Muscle layer of colon (tissue), 2 donors: ENCODE results near the gene INTS11.

ENCODE experiments used
- H3K27ac ChIP-seq: one replicate; pipeline ENCODE4 v1.7.0; 2013; ENCODE audit warnings: low read depth, mild to moderate bottlenecking, low read length, moderate library complexity
- H3K27me3 ChIP-seq, 2 donors: one replicate each; pipeline ENCODE4 v1.7.0; 2013; ENCODE audit warnings: low read length in 2 of 2, mild to moderate bottlenecking in 2 of 2; ENCODE audit not compliant: insufficient read depth in 2 of 2, control insufficient read depth in 1 of 2
- H3K36me3 ChIP-seq: one replicate; pipeline ENCODE4 v1.7.0; 2013; ENCODE audit warnings: mild to moderate bottlenecking, low read length; ENCODE audit not compliant: insufficient read depth
- H3K4me1 ChIP-seq: one replicate; pipeline ENCODE4 v1.7.0; 2013; ENCODE audit warnings: mild to moderate bottlenecking, low read length; ENCODE audit not compliant: insufficient read depth
- H3K4me3 ChIP-seq, 2 donors: one replicate each; pipeline ENCODE4 v1.7.0; 2013; ENCODE audit warnings: low read length in 2 of 2, low read depth in 1 of 2, mild to moderate bottlenecking in 1 of 2, moderate library complexity in 1 of 2
- H3K9ac ChIP-seq: one replicate; pipeline ENCODE4 v1.7.0; 2013; ENCODE audit warnings: low read length
- H3K9me3 ChIP-seq: one replicate; pipeline ENCODE4 v1.7.0; 2013; ENCODE audit warnings: mild to moderate bottlenecking, low read length
- donor health status: abdominal sarcoma.
- donor health status: Adenocarcinoma of cecum.

The INTS11 gene

GRCh38 chr1:1306070-1306660 is 18.3 kb downstream of the INTS11 start:
- Histone ChIP-seq H3K4me3 (peak overlapping the region; percentile 40 to 85), H3K27me3 (no peaks in the 10 kb centered on the region), H3K4me1 (peaks cover 26% of the 10 kb centered on the region), H3K9me3 (no peaks in the 10 kb centered on the region), H3K27ac (peak overlapping the region; percentile 75), H3K36me3 (peaks cover 9% of the 10 kb centered on the region), H3K9ac (peak overlapping the region; percentile 4)

GRCh38 chr1:1305300-1306069 is 19.0 kb downstream of the INTS11 start:
- no peaks in the 10 kb centered on the region for H3K9me3 ChIP-seq
- no peaks in the 10 kb centered on the region for H3K27me3 ChIP-seq
- peak overlapping the region; percentile 40 to 85 for H3K4me3 ChIP-seq
- H3K9ac ChIP-seq, result peak overlapping the region; percentile 22
- peaks cover 6% of the 10 kb centered on the region for H3K36me3 ChIP-seq
- peaks cover 26% of the 10 kb centered on the region for H3K4me1 ChIP-seq
- peak overlapping the region; percentile 75 for H3K27ac ChIP-seq

DNA sequence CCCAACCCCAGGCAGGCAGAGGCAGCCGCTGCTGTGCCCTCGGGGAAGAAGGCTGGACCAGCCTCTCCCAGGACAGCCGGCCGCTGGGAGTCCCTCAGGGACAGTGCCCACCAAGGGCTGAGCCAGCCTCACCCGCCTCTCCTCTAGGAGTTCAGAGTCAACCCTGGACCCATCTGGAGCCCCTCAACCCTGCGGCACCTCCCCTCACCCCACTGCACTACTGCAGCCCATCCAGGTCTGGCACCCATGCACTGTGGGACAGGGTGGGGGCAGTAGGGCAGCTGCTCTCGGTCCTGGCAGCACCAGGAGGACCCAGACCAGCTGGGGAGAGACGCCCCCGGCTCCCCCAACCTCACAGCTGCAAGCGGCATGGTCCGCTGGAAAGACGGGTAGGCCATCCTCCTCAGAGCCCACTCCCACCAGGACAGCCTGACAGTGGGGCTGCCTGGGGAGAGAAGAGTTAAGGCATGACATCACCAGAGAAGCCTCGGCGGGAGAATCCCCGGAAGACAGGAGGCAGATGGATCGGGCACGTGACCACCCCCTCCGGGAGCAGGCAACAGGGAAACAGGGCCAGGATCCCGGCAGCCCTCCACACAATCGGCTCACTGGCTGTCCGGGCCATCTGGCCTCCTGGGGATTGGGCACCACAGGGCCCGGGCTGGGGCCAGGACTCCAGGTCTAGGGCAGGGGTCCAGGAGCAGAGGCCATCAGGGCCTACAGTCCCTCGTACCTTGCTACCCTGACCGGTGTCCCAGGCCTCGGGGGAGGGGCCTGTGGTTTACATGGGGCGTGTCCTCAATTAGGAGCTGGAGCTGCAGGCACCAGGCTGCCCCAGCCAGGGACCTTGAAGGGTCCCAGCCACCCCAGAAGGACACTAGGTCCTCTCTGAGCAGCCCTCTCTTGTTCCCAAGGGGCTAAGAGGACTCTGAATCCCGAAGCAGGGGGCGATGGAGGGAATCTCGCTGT is 19.8 kb downstream of the INTS11 start:
- Histone ChIP-seq H3K9ac (peak overlapping the region; percentile 60), H3K9me3 (no peaks in the 10 kb centered on the region), H3K36me3 (no peaks in the 10 kb centered on the region), H3K4me3 (peak overlapping the region; percentile 47 to 85), H3K27ac (peak overlapping the region; percentile 75), H3K27me3 (no peaks in the 10 kb centered on the region), H3K4me1 (peaks cover 23% of the 10 kb centered on the region)

DNA sequence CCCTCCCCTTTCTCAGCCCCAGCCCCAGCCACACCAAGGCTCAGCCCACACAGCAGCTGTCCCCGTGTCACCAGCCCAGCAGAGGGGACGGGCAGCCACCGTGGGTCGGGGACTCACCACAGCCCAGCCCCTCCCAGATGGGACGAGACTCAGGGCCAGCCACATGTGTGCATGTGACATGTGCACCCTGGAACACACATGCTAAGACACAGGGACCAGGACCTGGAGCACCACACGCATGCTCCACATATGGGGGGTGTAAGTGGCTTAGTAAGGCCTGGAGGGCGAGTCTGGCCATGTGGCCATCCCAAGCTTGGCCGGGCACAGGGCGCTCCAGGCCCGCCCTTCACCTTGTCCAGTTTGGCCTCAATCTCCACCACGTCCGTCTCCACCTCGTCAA is 20.7 kb downstream of the INTS11 start:
- Histone ChIP-seq H3K27ac (peak overlapping the region; percentile 14), H3K4me3 (peak overlapping the region in 1 of 2 donors; percentile 85), H3K9me3 (no peaks in the 10 kb centered on the region), H3K9ac (no peak overlapping the region), H3K4me1 (peaks cover 22% of the 10 kb centered on the region), H3K36me3 (no peaks in the 10 kb centered on the region), H3K27me3 (no peaks in the 10 kb centered on the region)

GRCh38 chr1:1302951-1303509 is 21.4 kb downstream of the INTS11 start:
- no peak overlapping the region for H3K27ac ChIP-seq

GRCh38 chr1:1302006-1302430 is 22.4 kb downstream of the INTS11 start:
- peaks cover 22% of the 10 kb centered on the region for H3K4me1 ChIP-seq
- H3K27ac ChIP-seq, result no peak overlapping the region
- no peaks in the 10 kb centered on the region for H3K36me3 ChIP-seq
- H3K9ac ChIP-seq, result no peak overlapping the region
- H3K27me3 ChIP-seq, result no peaks in the 10 kb centered on the region
- no peaks in the 10 kb centered on the region for H3K9me3 ChIP-seq
- H3K4me3 ChIP-seq, result no peak overlapping the region

More at GRCh38 chr1:1302951-1303509, 21.4 kb downstream of the INTS11 start:
- Histone ChIP-seq H3K9me3 (no peaks in the 10 kb centered on the region), H3K27me3 (no peaks in the 10 kb centered on the region), H3K36me3 (no peaks in the 10 kb centered on the region), H3K4me1 (peaks cover 22% of the 10 kb centered on the region), H3K9ac (no peak overlapping the region), H3K4me3 (no peak overlapping the region)

DNA sequence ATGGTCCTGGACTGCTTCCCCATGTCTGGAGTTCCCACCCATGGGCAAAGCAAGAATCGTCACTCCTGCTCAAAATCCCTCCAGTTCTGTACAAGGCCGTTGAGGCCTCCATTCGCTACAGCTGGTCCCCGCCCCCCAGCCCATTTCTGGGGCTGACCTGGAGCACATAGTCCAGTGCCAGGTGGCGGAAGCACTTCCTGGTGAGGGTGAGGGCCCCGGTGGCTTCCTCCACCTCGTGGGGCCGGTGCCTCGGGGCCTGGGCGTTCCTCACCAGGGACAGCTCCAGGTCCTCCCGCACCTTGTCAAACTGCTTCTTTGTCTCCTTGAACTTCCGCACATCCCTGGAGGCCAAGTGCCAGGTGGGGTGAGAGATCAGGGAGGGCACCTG is 24.1 kb downstream of the INTS11 start:
- Histone ChIP-seq H3K4me1 (peaks cover 6% of the 10 kb centered on the region), H3K9me3 (no peaks in the 10 kb centered on the region), H3K4me3 (no peak overlapping the region), H3K27me3 (no peaks in the 10 kb centered on the region), H3K9ac (no peak overlapping the region), H3K27ac (no peak overlapping the region), H3K36me3 (no peaks in the 10 kb centered on the region)

DNA sequence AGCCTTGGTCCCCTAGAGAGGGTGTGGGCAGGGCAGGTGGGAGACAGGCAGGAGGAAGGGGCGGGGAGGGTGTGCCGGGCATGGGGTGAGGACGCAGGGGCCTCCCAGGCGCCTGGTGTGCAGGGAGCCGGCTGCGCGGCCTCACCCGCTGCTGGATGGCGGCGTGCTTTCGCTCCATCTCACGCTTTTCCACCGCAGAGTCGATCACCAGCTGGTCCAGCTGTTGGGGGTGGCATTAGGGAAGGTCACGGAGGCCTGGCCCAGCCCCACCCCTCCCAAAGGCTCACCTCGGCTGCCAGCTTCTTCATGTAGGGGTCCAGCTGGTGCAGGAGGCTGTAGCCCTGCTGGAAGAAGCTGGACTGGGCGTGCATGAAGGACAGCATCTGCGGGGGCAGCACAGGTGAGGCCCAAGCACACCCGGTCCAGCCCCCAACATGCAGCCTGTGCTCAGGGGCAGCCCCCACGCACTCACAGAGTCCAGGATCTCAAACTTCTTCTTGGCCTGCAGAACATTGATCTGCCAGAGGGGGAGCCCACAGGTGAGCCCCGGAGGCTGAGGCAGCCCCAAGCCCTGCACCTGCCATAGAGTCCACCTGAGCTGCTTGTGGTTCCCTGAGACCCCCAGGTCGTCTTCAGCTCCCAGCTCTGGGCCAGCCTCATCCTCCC is 24.6 kb downstream of the INTS11 start:
- no peaks in the 10 kb centered on the region for H3K27me3 ChIP-seq
- no peak overlapping the region for H3K9ac ChIP-seq
- H3K4me3 ChIP-seq, result no peak overlapping the region
- no peaks in the 10 kb centered on the region for H3K9me3 ChIP-seq
- no peak overlapping the region for H3K27ac ChIP-seq
- H3K4me1 ChIP-seq, result peaks cover 3% of the 10 kb centered on the region
- no peaks in the 10 kb centered on the region for H3K36me3 ChIP-seq

GRCh38 chr1:1298861-1299685 is 25.4 kb downstream of the INTS11 start:
- H3K9ac ChIP-seq, result no peak overlapping the region
- peaks cover 3% of the 10 kb centered on the region for H3K4me1 ChIP-seq
- H3K4me3 ChIP-seq, result no peak overlapping the region
- H3K9me3 ChIP-seq, result no peaks in the 10 kb centered on the region
- H3K27me3 ChIP-seq, result no peaks in the 10 kb centered on the region
- H3K36me3 ChIP-seq, result no peaks in the 10 kb centered on the region
- no peak overlapping the region for H3K27ac ChIP-seq

GRCh38 chr1:1297802-1298424 is 26.5 kb downstream of the INTS11 start:
- Histone ChIP-seq H3K27ac (no peak overlapping the region), H3K36me3 (no peaks in the 10 kb centered on the region), H3K4me1 (no peaks in the 10 kb centered on the region)

More at GRCh38 chr1:1297802-1298424, 26.5 kb downstream of the INTS11 start:
- no peak overlapping the region for H3K9ac ChIP-seq
- H3K4me3 ChIP-seq, result no peak overlapping the region
- H3K9me3 ChIP-seq, result no peaks in the 10 kb centered on the region
- H3K27me3 ChIP-seq, result no peaks in the 10 kb centered on the region
